Chondrocyte (in vitro differentiated cells): ENCODE measurements around the gene PFDN1. TPM values are rescaled to one million over a fixed set of nuclear protein-coding genes. Genes with fewer than 3 reads are reported as not detected.
A peak's percentile ranks its signal among the peaks of the same experiment; 100 is the strongest.

Experiments
- DNase-seq: peaks from one replicate; pipeline ENCODE4 v3.0.0; 2021; ENCODE audit warnings: mixed read lengths, low spot score
- H3K27ac Mint-ChIP-seq: one replicate; pipeline ENCODE4 v1.8.0; 2021; ENCODE audit warnings: mild to moderate bottlenecking, moderate library complexity, mixed read lengths; ENCODE audit not compliant: unreplicated experiment
- H3K27me3 Mint-ChIP-seq: 2 replicates; pipeline ENCODE4 v1.8.0; 2021; ENCODE audit warnings: low read depth, mixed read lengths
- H3K36me3 Mint-ChIP-seq: 2 replicates; pipeline ENCODE4 v1.8.0; 2021; ENCODE audit warnings: low read depth, mixed read lengths
- H3K4me1 Mint-ChIP-seq: 2 replicates; pipeline ENCODE4 v1.8.0; 2021; ENCODE audit warnings: low read depth, mild to moderate bottlenecking, mixed read lengths
- H3K4me3 Mint-ChIP-seq: one replicate; pipeline ENCODE4 v1.8.0; 2021; ENCODE audit warnings: mild to moderate bottlenecking, moderate library complexity, mixed read lengths; ENCODE audit not compliant: unreplicated experiment
- H3K9me3 Mint-ChIP-seq: 2 replicates; pipeline ENCODE4 v1.8.0; 2021; ENCODE audit warnings: low read depth, mixed read lengths
- CTCF ChIP-seq: fragments of 200-600 bp; sonication (generic); IDR thresholded peaks from 2 replicates; pipeline ENCODE4 v1.5.0; 2021; ENCODE audit warnings: antibody characterized with exemption, mild to moderate bottlenecking, moderate library complexity
- total RNA-seq: library from RNA; stranded (reverse); gene quantifications from 3 replicates; pipeline ENCODE4 v1.2.1, GENCODE V29; 2021

PFDN1 gene
- total RNA-seq, 1 donor from 2014 or later, result 44.5 TPM

- no peak for TF ChIP-seq CTCF
- Mint-ChIP-seq H3K4me3 (no peak overlapping the region), H3K27ac (peak overlapping the region; percentile 14)
These were observed 52.5 kb downstream of the PFDN1 start for GRCh38 chr5:140250386-140250785.

GRCh38 chr5:140249536-140249935, 53.4 kb downstream of the PFDN1 start:
- peaks cover 62% of the 10 kb centered on the region for H3K4me1 Mint-ChIP-seq
- DNase-seq, result no peak
- H3K4me3 Mint-ChIP-seq, result no peak overlapping the region
- H3K9me3 Mint-ChIP-seq, result no peaks in the 10 kb centered on the region
- no peak for TF ChIP-seq CTCF
- H3K27me3 Mint-ChIP-seq, result no peaks in the 10 kb centered on the region
- peaks cover 4% of the 10 kb centered on the region for H3K36me3 Mint-ChIP-seq
- H3K27ac Mint-ChIP-seq, result no peak overlapping the region

More at GRCh38 chr5:140250386-140250785, 52.5 kb downstream of the PFDN1 start:
- H3K36me3 Mint-ChIP-seq, result peaks cover 4% of the 10 kb centered on the region
- no peak for DNase-seq
- no peaks in the 10 kb centered on the region for H3K9me3 Mint-ChIP-seq
- H3K4me1 Mint-ChIP-seq, result peaks cover 53% of the 10 kb centered on the region
- H3K27me3 Mint-ChIP-seq, result no peaks in the 10 kb centered on the region

GRCh38 chr5:140248414-140248813, 54.5 kb downstream of the PFDN1 start:
- no peak for TF ChIP-seq CTCF
- no peaks in the 10 kb centered on the region for H3K27me3 Mint-ChIP-seq
- no peak overlapping the region for H3K27ac Mint-ChIP-seq
- peaks cover 61% of the 10 kb centered on the region for H3K4me1 Mint-ChIP-seq
- H3K4me3 Mint-ChIP-seq, result no peak overlapping the region
- H3K36me3 Mint-ChIP-seq, result peaks cover 4% of the 10 kb centered on the region
- DNase-seq, result no peak
- no peaks in the 10 kb centered on the region for H3K9me3 Mint-ChIP-seq

GRCh38 chr5:140246378-140247122, 56.4 kb downstream of the PFDN1 start:
- no peak for TF ChIP-seq CTCF
- peak overlapping the region; percentile 90 for H3K27ac Mint-ChIP-seq
- H3K4me1 Mint-ChIP-seq, result peaks cover 54% of the 10 kb centered on the region
- DNase-seq, result no peak
- peaks cover 4% of the 10 kb centered on the region for H3K36me3 Mint-ChIP-seq
- H3K4me3 Mint-ChIP-seq, result no peak overlapping the region
- H3K27me3 Mint-ChIP-seq, result no peaks in the 10 kb centered on the region
- H3K9me3 Mint-ChIP-seq, result no peaks in the 10 kb centered on the region

GRCh38 chr5:140245926-140246325, 57.0 kb downstream of the PFDN1 start:
- no peak for DNase-seq
- Mint-ChIP-seq H3K9me3 (no peaks in the 10 kb centered on the region), H3K27me3 (no peaks in the 10 kb centered on the region), H3K27ac (peak overlapping the region; percentile 90), H3K4me3 (no peak overlapping the region), H3K4me1 (peaks cover 56% of the 10 kb centered on the region), H3K36me3 (peaks cover 4% of the 10 kb centered on the region)
- no peak for TF ChIP-seq CTCF
